Gastrocnemius medialis (tissue), 4 donors: ENCODE results near the gene SUCLG2.

ENCODE experiments used
- POLR2A ChIP-seq, 2 donors: fragments of 450-650 bp; IDR thresholded peaks; one replicate each; pipeline ENCODE4 v1.6.1; 2017; ENCODE audit warnings: antibody characterized with exemption in 2 of 2, mild to moderate bottlenecking in 2 of 2, moderate library complexity in 2 of 2
- TF ChIP-seq, protein P1 (sequence below), 5 experiments: fragments of 450-650 bp in 3 of 5; fragments of 200-600 bp in 2 of 5; sonication (generic) in 2 of 5; IDR thresholded peaks in 4 of 5; conservative IDR thresholded peaks in 1 of 5; 1 replicate in 4 of 5; 2 replicates in 1 of 5; pipeline ENCODE4 v1.5.1; 2016 to 2019; ENCODE audit warnings: antibody characterized with exemption in 5 of 5, mild to moderate bottlenecking in 3 of 5, moderate library complexity in 3 of 5

DNA sequence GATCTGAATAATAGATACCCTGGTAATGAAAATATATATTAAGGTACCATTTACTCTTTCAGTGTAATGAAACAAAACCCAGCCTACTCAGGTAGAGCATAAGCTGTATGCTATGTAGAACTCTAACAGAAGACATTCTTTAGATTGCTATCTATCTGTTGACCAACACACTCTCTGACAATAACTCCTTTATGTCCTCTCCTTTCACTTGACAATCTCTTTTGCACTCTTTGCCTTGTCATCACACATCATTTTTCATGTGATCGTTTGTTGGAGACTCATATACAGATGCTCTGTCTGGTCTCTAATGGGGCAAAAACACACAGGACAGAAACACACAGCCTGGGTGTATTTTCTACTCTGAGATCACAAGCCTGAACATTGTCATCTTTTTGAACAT is 35.4 kb upstream of the SUCLG2 start:
- TF ChIP-seq, protein P1, sequence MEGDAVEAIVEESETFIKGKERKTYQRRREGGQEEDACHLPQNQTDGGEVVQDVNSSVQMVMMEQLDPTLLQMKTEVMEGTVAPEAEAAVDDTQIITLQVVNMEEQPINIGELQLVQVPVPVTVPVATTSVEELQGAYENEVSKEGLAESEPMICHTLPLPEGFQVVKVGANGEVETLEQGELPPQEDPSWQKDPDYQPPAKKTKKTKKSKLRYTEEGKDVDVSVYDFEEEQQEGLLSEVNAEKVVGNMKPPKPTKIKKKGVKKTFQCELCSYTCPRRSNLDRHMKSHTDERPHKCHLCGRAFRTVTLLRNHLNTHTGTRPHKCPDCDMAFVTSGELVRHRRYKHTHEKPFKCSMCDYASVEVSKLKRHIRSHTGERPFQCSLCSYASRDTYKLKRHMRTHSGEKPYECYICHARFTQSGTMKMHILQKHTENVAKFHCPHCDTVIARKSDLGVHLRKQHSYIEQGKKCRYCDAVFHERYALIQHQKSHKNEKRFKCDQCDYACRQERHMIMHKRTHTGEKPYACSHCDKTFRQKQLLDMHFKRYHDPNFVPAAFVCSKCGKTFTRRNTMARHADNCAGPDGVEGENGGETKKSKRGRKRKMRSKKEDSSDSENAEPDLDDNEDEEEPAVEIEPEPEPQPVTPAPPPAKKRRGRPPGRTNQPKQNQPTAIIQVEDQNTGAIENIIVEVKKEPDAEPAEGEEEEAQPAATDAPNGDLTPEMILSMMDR (IDR thresholded peaks at IDR 0.05 in 4 of 5, conservative IDR thresholded peaks at IDR 0.05 in 1 of 5) = no peak
- TF ChIP-seq POLR2A (IDR thresholded peaks at IDR 0.05) = no peak
